ENCODE results near the gene ATG16L1. TPM values are rescaled to one million over a fixed set of nuclear protein-coding genes. Genes with fewer than 3 reads are reported as not detected.

ATG16L1 gene
- total RNA-seq, 1 donor from 2014 or later: 49.9 TPM

DNA sequence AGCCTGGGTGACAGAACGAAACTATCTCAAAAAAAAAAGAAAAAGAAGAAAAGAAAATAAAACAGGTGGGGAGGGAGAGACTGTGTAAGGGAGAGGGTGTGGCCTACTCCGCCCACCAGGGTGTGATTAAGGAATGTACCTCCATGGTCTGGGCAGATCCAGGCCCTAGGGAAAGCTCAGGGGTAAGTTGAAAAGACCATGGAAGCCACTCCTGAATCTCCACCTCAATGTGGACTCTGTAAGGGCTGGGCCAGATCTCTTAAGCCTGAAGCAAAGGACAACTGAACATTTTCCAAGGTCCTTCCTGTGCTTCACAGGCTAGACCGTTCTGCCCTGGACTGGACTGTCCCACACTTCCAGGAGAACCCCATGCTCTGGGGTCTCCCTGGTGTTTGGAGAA lies 9.7 kb upstream of the ATG16L1 start:
- ChIA-PET POLR2A (interaction anchor here (0.6 to 1.8 kb wide), 2 partner anchors 10 to 162 kb away, joined by 3 to 7 read pairs; partner anchors contain the start of gene ATG16L1), CTCF (interaction anchor here (1.6 kb wide), 1 partner anchor 9 kb away, joined by 5 read pairs; the partner anchor contains the start of gene ATG16L1)
- intact Hi-C loops (cut with micrococcal nuclease): no loop called here
- ATAC-seq (ENCODE audit: low read depth): no peak
- no peaks in the 10 kb centered on the region for H3K27me3 Mint-ChIP-seq
- peaks cover 33% of the 10 kb centered on the region for H3K4me1 Mint-ChIP-seq
- H3K36me3 Mint-ChIP-seq (ENCODE audit: low read depth): no peaks in the 10 kb centered on the region
- H3K4me3 Mint-ChIP-seq: no peak overlapping the region
- TF ChIP-seq, protein P1, sequence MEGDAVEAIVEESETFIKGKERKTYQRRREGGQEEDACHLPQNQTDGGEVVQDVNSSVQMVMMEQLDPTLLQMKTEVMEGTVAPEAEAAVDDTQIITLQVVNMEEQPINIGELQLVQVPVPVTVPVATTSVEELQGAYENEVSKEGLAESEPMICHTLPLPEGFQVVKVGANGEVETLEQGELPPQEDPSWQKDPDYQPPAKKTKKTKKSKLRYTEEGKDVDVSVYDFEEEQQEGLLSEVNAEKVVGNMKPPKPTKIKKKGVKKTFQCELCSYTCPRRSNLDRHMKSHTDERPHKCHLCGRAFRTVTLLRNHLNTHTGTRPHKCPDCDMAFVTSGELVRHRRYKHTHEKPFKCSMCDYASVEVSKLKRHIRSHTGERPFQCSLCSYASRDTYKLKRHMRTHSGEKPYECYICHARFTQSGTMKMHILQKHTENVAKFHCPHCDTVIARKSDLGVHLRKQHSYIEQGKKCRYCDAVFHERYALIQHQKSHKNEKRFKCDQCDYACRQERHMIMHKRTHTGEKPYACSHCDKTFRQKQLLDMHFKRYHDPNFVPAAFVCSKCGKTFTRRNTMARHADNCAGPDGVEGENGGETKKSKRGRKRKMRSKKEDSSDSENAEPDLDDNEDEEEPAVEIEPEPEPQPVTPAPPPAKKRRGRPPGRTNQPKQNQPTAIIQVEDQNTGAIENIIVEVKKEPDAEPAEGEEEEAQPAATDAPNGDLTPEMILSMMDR (IDR thresholded peaks at IDR 0.05): no peak
- no peak overlapping the region for H3K27ac Mint-ChIP-seq
- DNase-seq: no peak
- no peaks in the 10 kb centered on the region for H3K9me3 Mint-ChIP-seq

DNA sequence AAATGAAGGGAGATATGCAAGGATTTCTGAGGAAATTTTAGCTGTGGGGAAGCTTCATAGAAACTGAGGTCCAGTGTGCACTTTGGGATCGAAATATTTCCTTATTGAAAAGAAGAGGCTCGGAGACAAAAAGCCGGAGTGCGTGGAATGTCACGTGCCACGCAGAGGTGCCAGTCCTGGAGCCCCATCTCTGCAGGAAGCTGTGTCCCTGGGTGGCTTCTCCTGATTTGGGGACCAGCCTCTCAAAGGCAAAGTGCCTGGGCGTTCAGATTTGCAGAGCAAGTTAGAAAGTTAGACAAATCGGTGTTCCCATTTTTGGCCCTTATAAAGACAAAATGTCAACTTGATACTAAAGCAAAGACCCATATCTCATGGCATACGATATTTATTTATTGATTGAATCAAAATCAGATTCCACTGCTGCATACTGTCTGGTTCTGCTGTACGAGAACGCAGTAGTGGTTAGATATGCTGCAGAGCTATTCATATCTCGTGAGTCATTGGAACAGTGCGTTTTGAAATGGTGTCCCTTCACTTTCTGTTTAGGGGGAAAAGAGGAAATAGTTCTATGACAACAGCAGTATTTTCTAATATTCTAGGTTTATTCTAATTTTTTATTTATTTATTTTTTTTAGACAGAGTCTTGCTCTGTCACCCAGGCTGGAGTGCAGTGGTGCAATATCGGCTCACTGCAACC lies 9.1 kb upstream of the ATG16L1 start:
- CTCF ChIA-PET: interaction anchor here (0.6 kb wide), 1 partner anchor 214 kb away, joined by 5 read pairs; no protein-coding TSS in a partner anchor

GRCh38 chr2:233243348-233243747 lies 8.1 kb upstream of the ATG16L1 start:
- H3K4me3 Mint-ChIP-seq: no peak overlapping the region

More for the DNA sequence above, 9.1 kb upstream of the ATG16L1 start:
- no peaks in the 10 kb centered on the region for H3K36me3 Mint-ChIP-seq (ENCODE audit: low read depth)
- DNase-seq: no peak
- ATAC-seq (ENCODE audit: low read depth): peak; percentile 79
- no peaks in the 10 kb centered on the region for H3K9me3 Mint-ChIP-seq
- no peaks in the 10 kb centered on the region for H3K27me3 Mint-ChIP-seq
- intact Hi-C loops (cut with micrococcal nuclease): no loop called here
- TF ChIP-seq, protein P1 (IDR thresholded peaks at IDR 0.05): no peak
- peaks cover 34% of the 10 kb centered on the region for H3K4me1 Mint-ChIP-seq
- POLR2A ChIA-PET: interaction anchor here (0.6 to 1.8 kb wide), 4 partner anchors 9 to 197 kb away, joined by 3 to 7 read pairs (median 5); partner anchors contain the start of genes ATG16L1 and INPP5D
- H3K4me3 Mint-ChIP-seq: no peak overlapping the region
- H3K27ac Mint-ChIP-seq: peak overlapping the region; percentile 12

GRCh38 chr2:233244818-233245217 lies 6.7 kb upstream of the ATG16L1 start:
- ChIA-PET CTCF (no interaction called here), POLR2A (interaction anchor here (0.7 kb wide), 1 partner anchor 379 kb away, joined by 4 read pairs; no protein-coding TSS in a partner anchor)
- H3K4me3 Mint-ChIP-seq: no peak overlapping the region
- H3K27me3 Mint-ChIP-seq: no peaks in the 10 kb centered on the region
- DNase-seq (no peak), ATAC-seq (ENCODE audit: low read depth) (no peak)
- H3K36me3 Mint-ChIP-seq (ENCODE audit: low read depth): no peaks in the 10 kb centered on the region
- H3K4me1 Mint-ChIP-seq: peaks cover 35% of the 10 kb centered on the region
- TF ChIP-seq, protein P1 (IDR thresholded peaks at IDR 0.05): no peak
- intact Hi-C loops (cut with micrococcal nuclease): no loop called here
- no peaks in the 10 kb centered on the region for H3K9me3 Mint-ChIP-seq
- H3K27ac Mint-ChIP-seq: no peak overlapping the region

More at GRCh38 chr2:233243348-233243747, 8.1 kb upstream of the ATG16L1 start:
- Mint-ChIP-seq H3K27me3 (no peaks in the 10 kb centered on the region), H3K36me3 (ENCODE audit: low read depth) (no peaks in the 10 kb centered on the region), H3K9me3 (no peaks in the 10 kb centered on the region), H3K27ac (no peak overlapping the region), H3K4me1 (peaks cover 42% of the 10 kb centered on the region)
- POLR2A ChIA-PET: interaction anchor here (0.7 to 1.8 kb wide), 3 partner anchors 8 to 183 kb away, joined by 4 to 7 read pairs (median 4); partner anchors contain the start of genes ATG16L1 and INPP5D
- intact Hi-C loops (cut with micrococcal nuclease): no loop called here
- TF ChIP-seq, protein P1 (IDR thresholded peaks at IDR 0.05): no peak
- ATAC-seq (ENCODE audit: low read depth): no peak
- CTCF ChIA-PET: interaction anchor here (0.6 kb wide), 1 partner anchor 84 kb away, joined by 3 read pairs; no protein-coding TSS in a partner anchor
- DNase-seq: no peak

DNA sequence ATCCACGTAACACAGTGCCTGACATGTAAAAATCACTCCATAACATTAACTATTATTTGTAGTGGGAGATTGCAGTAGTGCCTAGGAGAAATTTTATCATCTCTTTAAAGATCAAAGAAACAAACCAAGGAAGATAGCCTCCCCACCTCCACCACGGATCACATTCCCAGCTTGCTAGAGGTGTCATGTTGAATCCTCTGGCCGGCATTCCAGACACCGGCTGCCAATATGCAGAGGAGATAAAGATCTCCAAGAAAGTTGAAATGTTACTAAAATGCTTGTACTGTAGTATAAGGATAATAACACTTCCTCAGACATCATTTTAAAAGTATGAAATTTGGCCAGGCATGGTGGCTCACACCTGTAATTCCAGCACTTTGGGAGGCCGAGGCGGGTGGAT lies 6.1 kb upstream of the ATG16L1 start:
- Mint-ChIP-seq H3K9me3 (no peaks in the 10 kb centered on the region), H3K27ac (no peak overlapping the region), H3K36me3 (ENCODE audit: low read depth) (no peaks in the 10 kb centered on the region), H3K4me1 (peaks cover 32% of the 10 kb centered on the region), H3K27me3 (no peaks in the 10 kb centered on the region), H3K4me3 (no peak overlapping the region)
- POLR2A ChIA-PET: interaction anchor here (0.7 kb wide), 1 partner anchor 379 kb away, joined by 4 read pairs; no protein-coding TSS in a partner anchor
- DNase-seq (no peak), ATAC-seq (ENCODE audit: low read depth) (no peak)
- intact Hi-C loops (cut with micrococcal nuclease): no loop called here
- TF ChIP-seq, protein P1 (IDR thresholded peaks at IDR 0.05): no peak
- CTCF ChIA-PET: interaction anchor here (1.9 kb wide), 1 partner anchor 392 kb away, joined by 5 read pairs; no protein-coding TSS in a partner anchor
